ENCODE results near the gene CECR2.

DNA sequence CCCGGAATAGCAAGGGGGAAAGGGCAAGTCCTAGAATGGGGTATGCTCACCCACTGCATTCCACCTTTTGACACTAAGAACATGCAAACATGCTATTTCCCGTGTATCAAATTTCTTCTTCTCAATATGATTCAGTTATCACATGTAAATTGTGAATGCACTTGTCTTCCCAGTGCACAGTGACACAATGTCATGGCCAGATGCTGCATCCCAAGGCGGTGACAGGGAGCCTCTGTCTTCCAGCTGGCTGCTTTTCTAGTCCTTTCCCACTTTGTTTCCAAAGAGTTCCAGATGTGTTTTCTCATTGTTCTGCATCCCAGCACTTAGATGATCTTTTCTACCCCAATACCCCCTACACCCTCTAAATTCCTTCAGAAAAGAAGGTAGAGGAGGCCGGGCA is 206.4 kb downstream of the CECR2 start:
- TF ChIP-seq, protein P1, sequence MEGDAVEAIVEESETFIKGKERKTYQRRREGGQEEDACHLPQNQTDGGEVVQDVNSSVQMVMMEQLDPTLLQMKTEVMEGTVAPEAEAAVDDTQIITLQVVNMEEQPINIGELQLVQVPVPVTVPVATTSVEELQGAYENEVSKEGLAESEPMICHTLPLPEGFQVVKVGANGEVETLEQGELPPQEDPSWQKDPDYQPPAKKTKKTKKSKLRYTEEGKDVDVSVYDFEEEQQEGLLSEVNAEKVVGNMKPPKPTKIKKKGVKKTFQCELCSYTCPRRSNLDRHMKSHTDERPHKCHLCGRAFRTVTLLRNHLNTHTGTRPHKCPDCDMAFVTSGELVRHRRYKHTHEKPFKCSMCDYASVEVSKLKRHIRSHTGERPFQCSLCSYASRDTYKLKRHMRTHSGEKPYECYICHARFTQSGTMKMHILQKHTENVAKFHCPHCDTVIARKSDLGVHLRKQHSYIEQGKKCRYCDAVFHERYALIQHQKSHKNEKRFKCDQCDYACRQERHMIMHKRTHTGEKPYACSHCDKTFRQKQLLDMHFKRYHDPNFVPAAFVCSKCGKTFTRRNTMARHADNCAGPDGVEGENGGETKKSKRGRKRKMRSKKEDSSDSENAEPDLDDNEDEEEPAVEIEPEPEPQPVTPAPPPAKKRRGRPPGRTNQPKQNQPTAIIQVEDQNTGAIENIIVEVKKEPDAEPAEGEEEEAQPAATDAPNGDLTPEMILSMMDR (IDR thresholded peaks at IDR 0.05 in 4 of 5, conservative IDR thresholded peaks at IDR 0.05 in 1 of 5): no peak
- no peak for TF ChIP-seq POLR2A (IDR thresholded peaks at IDR 0.05)

All from gastrocnemius medialis (tissue), 4 donors.